ENCODE measurements around the gene DNA2. TPM values are rescaled to one million over a fixed set of nuclear protein-coding genes. Genes with fewer than 3 reads are reported as not detected.

DNA2 gene
- total RNA-seq, 1 experiment from 2014 or later, result 29.0 TPM

DNA sequence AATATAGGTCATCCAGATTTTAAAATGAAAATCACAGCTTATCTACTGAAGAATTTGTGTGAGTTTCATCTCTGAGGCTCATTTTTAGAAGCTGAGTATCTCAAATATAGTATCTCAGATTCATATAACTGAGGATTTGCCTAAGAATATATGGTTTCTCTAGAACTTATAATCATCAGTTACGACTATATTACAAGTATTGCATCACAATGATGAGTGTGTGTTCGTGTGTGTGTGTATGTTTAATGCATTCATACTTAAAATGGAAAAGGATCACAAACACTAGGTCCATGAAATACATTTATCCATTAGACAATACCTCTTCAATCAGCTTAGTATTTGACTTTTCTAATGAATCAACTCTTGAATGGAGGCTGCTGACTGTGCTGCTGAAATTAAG is 86.0 kb downstream of the DNA2 start:
- Histone ChIP-seq H3K27me3 (ENCODE audit: control insufficient read depth, insufficient read depth, low read length) (no peaks in the 10 kb centered on the region), H3K4me1 (ENCODE audit: control insufficient read depth, insufficient read depth, low read length) (no peaks in the 10 kb centered on the region), H3K27ac (ENCODE audit: low read length) (no peak overlapping the region), H3K36me3 (ENCODE audit: control insufficient read depth, insufficient read depth, low read length) (peaks cover 35% of the 10 kb centered on the region), H3K9me3 (ENCODE audit: control insufficient read depth, insufficient read depth, low read depth, low read length) (no peaks in the 10 kb centered on the region), H3K4me3 (ENCODE audit: low read depth in 2 of 2, low read length in 2 of 2) (no peak overlapping the region)
- ATAC-seq, result no peak
- POLR2A ChIA-PET, result no interaction called here
- TF ChIP-seq, protein P1, sequence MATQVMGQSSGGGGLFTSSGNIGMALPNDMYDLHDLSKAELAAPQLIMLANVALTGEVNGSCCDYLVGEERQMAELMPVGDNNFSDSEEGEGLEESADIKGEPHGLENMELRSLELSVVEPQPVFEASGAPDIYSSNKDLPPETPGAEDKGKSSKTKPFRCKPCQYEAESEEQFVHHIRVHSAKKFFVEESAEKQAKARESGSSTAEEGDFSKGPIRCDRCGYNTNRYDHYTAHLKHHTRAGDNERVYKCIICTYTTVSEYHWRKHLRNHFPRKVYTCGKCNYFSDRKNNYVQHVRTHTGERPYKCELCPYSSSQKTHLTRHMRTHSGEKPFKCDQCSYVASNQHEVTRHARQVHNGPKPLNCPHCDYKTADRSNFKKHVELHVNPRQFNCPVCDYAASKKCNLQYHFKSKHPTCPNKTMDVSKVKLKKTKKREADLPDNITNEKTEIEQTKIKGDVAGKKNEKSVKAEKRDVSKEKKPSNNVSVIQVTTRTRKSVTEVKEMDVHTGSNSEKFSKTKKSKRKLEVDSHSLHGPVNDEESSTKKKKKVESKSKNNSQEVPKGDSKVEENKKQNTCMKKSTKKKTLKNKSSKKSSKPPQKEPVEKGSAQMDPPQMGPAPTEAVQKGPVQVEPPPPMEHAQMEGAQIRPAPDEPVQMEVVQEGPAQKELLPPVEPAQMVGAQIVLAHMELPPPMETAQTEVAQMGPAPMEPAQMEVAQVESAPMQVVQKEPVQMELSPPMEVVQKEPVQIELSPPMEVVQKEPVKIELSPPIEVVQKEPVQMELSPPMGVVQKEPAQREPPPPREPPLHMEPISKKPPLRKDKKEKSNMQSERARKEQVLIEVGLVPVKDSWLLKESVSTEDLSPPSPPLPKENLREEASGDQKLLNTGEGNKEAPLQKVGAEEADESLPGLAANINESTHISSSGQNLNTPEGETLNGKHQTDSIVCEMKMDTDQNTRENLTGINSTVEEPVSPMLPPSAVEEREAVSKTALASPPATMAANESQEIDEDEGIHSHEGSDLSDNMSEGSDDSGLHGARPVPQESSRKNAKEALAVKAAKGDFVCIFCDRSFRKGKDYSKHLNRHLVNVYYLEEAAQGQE (IDR thresholded peaks at IDR 0.05; ENCODE audit: insufficient read depth in 1 of 2, low read depth in 2 of 2, low read length in 1 of 2), result no peak
- no peak for TF ChIP-seq SIN3A (IDR thresholded peaks at IDR 0.05; ENCODE audit: borderline replicate concordance, insufficient read depth, low read depth, low read length)
- TF ChIP-seq POLR2AphosphoS5 (IDR thresholded peaks at IDR 0.05; ENCODE audit: low read depth, low read length), result no peak
- TF ChIP-seq, protein P2, sequence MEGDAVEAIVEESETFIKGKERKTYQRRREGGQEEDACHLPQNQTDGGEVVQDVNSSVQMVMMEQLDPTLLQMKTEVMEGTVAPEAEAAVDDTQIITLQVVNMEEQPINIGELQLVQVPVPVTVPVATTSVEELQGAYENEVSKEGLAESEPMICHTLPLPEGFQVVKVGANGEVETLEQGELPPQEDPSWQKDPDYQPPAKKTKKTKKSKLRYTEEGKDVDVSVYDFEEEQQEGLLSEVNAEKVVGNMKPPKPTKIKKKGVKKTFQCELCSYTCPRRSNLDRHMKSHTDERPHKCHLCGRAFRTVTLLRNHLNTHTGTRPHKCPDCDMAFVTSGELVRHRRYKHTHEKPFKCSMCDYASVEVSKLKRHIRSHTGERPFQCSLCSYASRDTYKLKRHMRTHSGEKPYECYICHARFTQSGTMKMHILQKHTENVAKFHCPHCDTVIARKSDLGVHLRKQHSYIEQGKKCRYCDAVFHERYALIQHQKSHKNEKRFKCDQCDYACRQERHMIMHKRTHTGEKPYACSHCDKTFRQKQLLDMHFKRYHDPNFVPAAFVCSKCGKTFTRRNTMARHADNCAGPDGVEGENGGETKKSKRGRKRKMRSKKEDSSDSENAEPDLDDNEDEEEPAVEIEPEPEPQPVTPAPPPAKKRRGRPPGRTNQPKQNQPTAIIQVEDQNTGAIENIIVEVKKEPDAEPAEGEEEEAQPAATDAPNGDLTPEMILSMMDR (IDR thresholded peaks at IDR 0.05), result no peak
- TF ChIP-seq TCF7L2 (IDR thresholded peaks at IDR 0.05; ENCODE audit: low read depth, low read length), result no peak
- BruUV-seq (replicated peaks), result no TSS peak
- DNase-seq (ENCODE audit: low read depth, low spot score), result no peak
- CTCF ChIA-PET, result no interaction called here
- in situ Hi-C loops (cut with HindIII; ENCODE audit: low pct_unique_long_range_greater_than_20kb, low sequenced_read_pairs) (no loop called here), intact Hi-C loops (cut with micrococcal nuclease; ENCODE audit: unreplicated experiment) (no loop called here)

DNA sequence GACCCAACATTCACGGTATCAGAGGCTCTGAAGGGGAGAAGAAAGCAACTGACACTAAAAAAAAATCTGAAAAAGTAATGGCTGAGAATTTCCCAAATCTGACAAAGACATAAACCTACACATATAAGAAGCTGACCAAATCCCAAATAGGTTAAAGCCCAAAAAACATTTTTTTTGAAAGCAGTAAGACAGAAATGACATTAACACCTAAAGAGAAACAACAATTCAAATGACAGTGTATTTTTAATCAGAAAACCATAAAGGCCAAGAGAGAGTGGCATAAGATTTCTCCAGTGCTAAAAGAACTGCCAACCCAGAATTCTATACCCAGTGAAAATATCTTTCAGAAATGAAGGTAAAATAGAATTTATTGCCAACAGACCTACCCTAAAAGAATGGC is 100.2 kb downstream of the DNA2 start:
- intact Hi-C loops (cut with micrococcal nuclease; ENCODE audit: unreplicated experiment) (no loop called here), in situ Hi-C loops (cut with HindIII; ENCODE audit: low pct_unique_long_range_greater_than_20kb, low sequenced_read_pairs) (no loop called here)
- Histone ChIP-seq H3K4me1 (ENCODE audit: control insufficient read depth, insufficient read depth, low read length) (no peaks in the 10 kb centered on the region), H3K9me3 (ENCODE audit: control insufficient read depth, insufficient read depth, low read depth, low read length) (peaks cover 5% of the 10 kb centered on the region; the same call in 1 of the 2 replicates), H3K36me3 (ENCODE audit: control insufficient read depth, insufficient read depth, low read length) (peaks cover 1% of the 10 kb centered on the region; the same call in 1 of the 2 replicates), H3K27ac (ENCODE audit: low read length) (no peak overlapping the region), H3K4me3 (ENCODE audit: low read depth in 2 of 2, low read length in 2 of 2) (no peak overlapping the region), H3K27me3 (ENCODE audit: control insufficient read depth, insufficient read depth, low read length) (no peaks in the 10 kb centered on the region)
- DNase-seq (ENCODE audit: low read depth, low spot score) (no peak), ATAC-seq (no peak)
- no TSS peak for BruUV-seq (replicated peaks)
- TF ChIP-seq POLR2AphosphoS5 (IDR thresholded peaks at IDR 0.05; ENCODE audit: low read depth, low read length), result no peak
- TF ChIP-seq, protein P2 (IDR thresholded peaks at IDR 0.05), result no peak
- TF ChIP-seq TCF7L2 (IDR thresholded peaks at IDR 0.05; ENCODE audit: low read depth, low read length), result no peak
- ChIA-PET CTCF (interaction anchor here (0.6 kb wide), 1 partner anchor 36 kb away, joined by 4 read pairs; no protein-coding TSS in a partner anchor), POLR2A (interaction anchor here (0.7 kb wide), 1 partner anchor 394 kb away, joined by 7 read pairs; no protein-coding TSS in a partner anchor)
